ENCODE results near the gene SH3RF3.
"Not testable (repeated sequence)": the region's sequence is repeated elsewhere in the genome, so short reads cannot be mapped to it uniquely, and the experiment has no call there.

SH3RF3 gene

DNA sequence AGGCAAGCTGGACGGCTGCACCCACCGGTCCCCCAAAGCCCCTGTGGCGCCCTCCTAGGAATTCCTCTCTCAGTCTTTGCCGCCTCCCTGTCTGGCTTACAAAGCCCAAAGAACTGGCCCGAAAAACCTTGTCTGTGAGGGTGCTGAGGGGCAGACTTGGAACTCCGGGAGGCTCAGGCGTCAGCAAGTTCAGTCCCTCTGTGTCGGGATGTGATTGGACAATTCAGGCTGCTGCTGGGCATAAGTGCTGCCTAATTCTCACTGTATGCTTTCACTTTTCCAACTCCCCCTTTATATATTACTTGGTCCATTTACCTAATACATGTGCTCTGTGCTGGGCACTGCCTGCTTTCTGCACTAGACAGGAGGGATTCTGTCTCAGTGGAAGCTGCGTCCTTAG lies 20.3 kb upstream of the SH3RF3 start:
- no peak overlapping the region for H4K8ac ChIP-seq (ENCODE audit: low read depth, low read length)
- no peak overlapping the region for H3K4me2 ChIP-seq (ENCODE audit: low read length)
- no peaks in the 10 kb centered on the region for H3K79me2 ChIP-seq (ENCODE audit: control insufficient read depth, insufficient read depth, low read length)
- H3K4me3 ChIP-seq (ENCODE audit: low read length): no peak overlapping the region
- no CpG with 5 or more reads among the region's 9 CpGs for WGBS (ENCODE audit: extremely low coverage, insufficient coverage, low lambda C conversion rate)
- no peak overlapping the region for H3K27ac ChIP-seq (ENCODE audit: low read depth, low read length)
- H2BK15ac ChIP-seq (replicated peaks; ENCODE audit: low read depth): no peak overlapping the region
- H3K18ac ChIP-seq (ENCODE audit: low read length): no peak overlapping the region
- DNase-seq: no peak
- no peak overlapping the region for H2AK5ac ChIP-seq (ENCODE audit: low read length)
- H3K4me1 ChIP-seq (ENCODE audit: control insufficient read depth, low read depth, low read length): no peaks in the 10 kb centered on the region
- H3K23ac ChIP-seq (ENCODE audit: low read length): no peak overlapping the region
- no peaks in the 10 kb centered on the region for H3K27me3 ChIP-seq (ENCODE audit: insufficient read depth, low read length, poor library complexity)
- H3K4ac ChIP-seq (ENCODE audit: low read depth, low read length): no peak overlapping the region
- H2BK120ac ChIP-seq (ENCODE audit: low read depth, low read length): no peak overlapping the region
- H2BK5ac ChIP-seq (ENCODE audit: low read length): no peak overlapping the region
- H3K79me1 ChIP-seq (ENCODE audit: low read length): no peaks in the 10 kb centered on the region
- no peak overlapping the region for H4K5ac ChIP-seq (ENCODE audit: low read length)
- no peaks in the 10 kb centered on the region for H3K36me3 ChIP-seq (ENCODE audit: control insufficient read depth, insufficient read depth, low read length)
- no peak overlapping the region for H3K9ac ChIP-seq (ENCODE audit: low read length)
- H3K56ac ChIP-seq (ENCODE audit: low read length): peak overlapping the region; percentile 10

DNA sequence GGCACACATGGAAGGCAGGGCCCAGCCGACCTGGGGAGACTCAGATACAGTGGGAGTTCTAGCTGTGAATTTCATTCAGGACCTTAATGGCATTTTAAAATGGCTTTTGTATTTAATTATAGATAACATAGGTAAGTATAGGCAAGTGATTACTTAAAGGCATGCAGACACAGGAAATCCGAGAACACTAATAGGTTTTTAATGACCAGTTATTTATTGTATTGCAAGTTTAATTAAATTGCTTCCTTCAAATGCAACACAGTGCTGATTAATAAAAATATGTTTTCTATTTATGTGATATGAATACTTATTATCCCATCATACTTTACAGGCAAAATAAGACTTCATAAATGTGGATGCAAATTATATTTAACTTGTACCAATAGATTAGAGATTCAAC lies 19.7 kb upstream of the SH3RF3 start:
- no peak for DNase-seq
- no peaks in the 10 kb centered on the region for H3K4me1 ChIP-seq (ENCODE audit: control insufficient read depth, low read depth, low read length)

DNA sequence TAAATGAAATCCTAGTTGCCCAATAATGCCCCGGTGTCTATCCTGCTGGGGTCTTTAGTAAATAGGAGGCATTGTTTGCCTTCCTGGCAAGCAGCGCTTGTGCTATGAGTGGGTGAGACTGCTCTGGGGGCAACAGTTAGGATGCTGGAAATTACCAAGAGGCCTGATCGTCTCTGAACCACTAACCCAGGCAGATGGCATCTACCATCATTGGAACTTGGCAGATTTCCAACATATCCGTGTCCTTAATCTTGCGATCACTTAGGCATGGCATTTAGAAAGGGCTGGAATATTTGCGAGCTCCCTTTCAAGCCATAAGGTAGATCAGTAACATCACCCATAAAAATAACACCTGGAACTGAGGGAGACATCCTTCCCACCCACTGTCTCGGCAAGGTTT lies 18.8 kb upstream of the SH3RF3 start:
- H3K79me2 ChIP-seq (ENCODE audit: control insufficient read depth, insufficient read depth, low read length): no peaks in the 10 kb centered on the region

More for the DNA sequence above, 19.7 kb upstream of the SH3RF3 start:
- Histone ChIP-seq H3K27ac (ENCODE audit: low read depth, low read length) (no peak overlapping the region), H3K9ac (ENCODE audit: low read length) (no peak overlapping the region), H3K4me2 (ENCODE audit: low read length) (no peak overlapping the region), H2AK5ac (ENCODE audit: low read length) (no peak overlapping the region), H3K4ac (ENCODE audit: low read depth, low read length) (no peak overlapping the region), H3K79me1 (ENCODE audit: low read length) (no peaks in the 10 kb centered on the region), H3K36me3 (ENCODE audit: control insufficient read depth, insufficient read depth, low read length) (no peaks in the 10 kb centered on the region), H3K23ac (ENCODE audit: low read length) (no peak overlapping the region), H3K4me3 (ENCODE audit: low read length) (no peak overlapping the region), H2BK120ac (ENCODE audit: low read depth, low read length) (no peak overlapping the region), H3K18ac (ENCODE audit: low read length) (no peak overlapping the region), H3K56ac (ENCODE audit: low read length) (no peak overlapping the region), H4K8ac (ENCODE audit: low read depth, low read length) (no peak overlapping the region), H4K5ac (ENCODE audit: low read length) (no peak overlapping the region), H2BK5ac (ENCODE audit: low read length) (no peak overlapping the region), H2BK15ac (replicated peaks; ENCODE audit: low read depth) (no peak overlapping the region), H3K27me3 (ENCODE audit: insufficient read depth, low read length, poor library complexity) (no peaks in the 10 kb centered on the region), H3K79me2 (ENCODE audit: control insufficient read depth, insufficient read depth, low read length) (no peaks in the 10 kb centered on the region)
- WGBS (ENCODE audit: extremely low coverage, insufficient coverage, low lambda C conversion rate): no CpG with 5 or more reads among the region's 2 CpGs

DNA sequence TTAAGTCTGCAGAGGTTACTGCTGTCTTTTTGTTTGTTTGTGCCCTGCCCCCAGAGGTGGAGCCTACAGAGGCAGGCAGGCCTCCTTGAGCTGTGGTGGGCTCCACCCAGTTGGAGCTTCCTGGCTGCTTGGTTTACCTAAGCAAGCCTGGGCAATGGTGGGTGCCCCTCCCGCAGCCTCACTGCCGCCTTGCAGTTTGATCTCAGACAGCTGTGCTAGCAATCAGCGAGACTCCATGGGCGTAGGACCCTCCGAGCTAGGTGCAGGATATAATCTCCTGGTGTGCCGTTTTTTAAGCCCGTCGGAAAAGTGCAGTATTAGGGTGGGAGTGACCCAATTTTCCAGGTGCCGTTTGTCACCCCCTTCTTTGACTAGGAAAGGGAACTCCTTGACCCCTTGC lies 11.8 kb upstream of the SH3RF3 start:
- not testable (repeated sequence) for H3K4me3 ChIP-seq (ENCODE audit: low read length); H3K27ac ChIP-seq (ENCODE audit: low read depth, low read length); H3K9ac ChIP-seq (ENCODE audit: low read length); H3K56ac ChIP-seq (ENCODE audit: low read length); H2AK5ac ChIP-seq (ENCODE audit: low read length); H3K4ac ChIP-seq (ENCODE audit: low read depth, low read length); H3K23ac ChIP-seq (ENCODE audit: low read length); H3K4me2 ChIP-seq (ENCODE audit: low read length); H4K8ac ChIP-seq (ENCODE audit: low read depth, low read length); H3K4me1 ChIP-seq (ENCODE audit: control insufficient read depth, low read depth, low read length); H3K27me3 ChIP-seq (ENCODE audit: insufficient read depth, low read length, poor library complexity); H4K5ac ChIP-seq (ENCODE audit: low read length); H3K79me1 ChIP-seq (ENCODE audit: low read length); H3K79me2 ChIP-seq (ENCODE audit: control insufficient read depth, insufficient read depth, low read length); H3K18ac ChIP-seq (ENCODE audit: low read length); H2BK120ac ChIP-seq (ENCODE audit: low read depth, low read length); DNase-seq; H3K36me3 ChIP-seq (ENCODE audit: control insufficient read depth, insufficient read depth, low read length); H2BK15ac ChIP-seq (replicated peaks; ENCODE audit: low read depth); H2BK5ac ChIP-seq (ENCODE audit: low read length)
- no CpG with 5 or more reads among the region's 9 CpGs for WGBS (ENCODE audit: extremely low coverage, insufficient coverage, low lambda C conversion rate)

More for the DNA sequence above, 18.8 kb upstream of the SH3RF3 start:
- no peak overlapping the region for H3K56ac ChIP-seq (ENCODE audit: low read length)
- no peak overlapping the region for H3K18ac ChIP-seq (ENCODE audit: low read length)
- no peaks in the 10 kb centered on the region for H3K79me1 ChIP-seq (ENCODE audit: low read length)
- DNase-seq: no peak
- no peak overlapping the region for H3K9ac ChIP-seq (ENCODE audit: low read length)
- H3K4ac ChIP-seq (ENCODE audit: low read depth, low read length): no peak overlapping the region
- H2BK15ac ChIP-seq (replicated peaks; ENCODE audit: low read depth): no peak overlapping the region
- H4K8ac ChIP-seq (ENCODE audit: low read depth, low read length): no peak overlapping the region
- H3K4me3 ChIP-seq (ENCODE audit: low read length): no peak overlapping the region
- no peak overlapping the region for H2BK120ac ChIP-seq (ENCODE audit: low read depth, low read length)
- no peak overlapping the region for H2AK5ac ChIP-seq (ENCODE audit: low read length)
- H3K23ac ChIP-seq (ENCODE audit: low read length): no peak overlapping the region
- no peaks in the 10 kb centered on the region for H3K4me1 ChIP-seq (ENCODE audit: control insufficient read depth, low read depth, low read length)
- H3K36me3 ChIP-seq (ENCODE audit: control insufficient read depth, insufficient read depth, low read length): no peaks in the 10 kb centered on the region
- WGBS (ENCODE audit: extremely low coverage, insufficient coverage, low lambda C conversion rate): no CpG with 5 or more reads among the region's 7 CpGs
- no peak overlapping the region for H3K27ac ChIP-seq (ENCODE audit: low read depth, low read length)
- no peaks in the 10 kb centered on the region for H3K27me3 ChIP-seq (ENCODE audit: insufficient read depth, low read length, poor library complexity)
- no peak overlapping the region for H4K5ac ChIP-seq (ENCODE audit: low read length)
- no peak overlapping the region for H2BK5ac ChIP-seq (ENCODE audit: low read length)
- no peak overlapping the region for H3K4me2 ChIP-seq (ENCODE audit: low read length)

DNA sequence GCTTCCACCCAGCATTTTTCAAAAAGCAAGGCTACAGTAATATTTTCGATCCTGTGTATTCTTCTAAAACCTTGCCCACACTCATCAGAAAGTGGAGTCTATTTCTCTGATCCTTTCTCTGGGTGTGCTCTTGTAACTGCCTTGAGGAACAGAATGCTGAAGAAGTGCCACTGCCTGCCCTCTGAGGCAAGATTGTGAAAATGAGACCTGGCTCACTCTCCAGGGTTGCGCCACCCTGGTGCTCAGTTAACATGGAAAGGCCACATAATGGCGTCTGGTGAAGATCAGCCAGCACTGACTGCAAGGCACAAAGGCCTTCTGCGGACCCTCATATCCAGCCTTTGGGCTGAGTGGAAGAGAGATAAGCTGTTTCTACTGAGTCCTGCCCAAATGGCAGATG lies 11.2 kb upstream of the SH3RF3 start:
- H3K4ac ChIP-seq (ENCODE audit: low read depth, low read length): no peak overlapping the region
- H3K27me3 ChIP-seq (ENCODE audit: insufficient read depth, low read length, poor library complexity): no peaks in the 10 kb centered on the region
- no peak overlapping the region for H3K4me2 ChIP-seq (ENCODE audit: low read length)
- H4K8ac ChIP-seq (ENCODE audit: low read depth, low read length): no peak overlapping the region
- no peak overlapping the region for H2BK5ac ChIP-seq (ENCODE audit: low read length)
- no peak overlapping the region for H3K56ac ChIP-seq (ENCODE audit: low read length)
- H3K36me3 ChIP-seq (ENCODE audit: control insufficient read depth, insufficient read depth, low read length): no peaks in the 10 kb centered on the region
- no peak overlapping the region for H3K18ac ChIP-seq (ENCODE audit: low read length)
- no peak overlapping the region for H2AK5ac ChIP-seq (ENCODE audit: low read length)
- WGBS (ENCODE audit: extremely low coverage, insufficient coverage, low lambda C conversion rate): no CpG with 5 or more reads among the region's 4 CpGs
- no peak for DNase-seq
- no peak overlapping the region for H2BK120ac ChIP-seq (ENCODE audit: low read depth, low read length)
- no peak overlapping the region for H3K9ac ChIP-seq (ENCODE audit: low read length)
- no peaks in the 10 kb centered on the region for H3K79me2 ChIP-seq (ENCODE audit: control insufficient read depth, insufficient read depth, low read length)
- no peak overlapping the region for H2BK15ac ChIP-seq (replicated peaks; ENCODE audit: low read depth)
- H3K4me3 ChIP-seq (ENCODE audit: low read length): no peak overlapping the region
- H3K4me1 ChIP-seq (ENCODE audit: control insufficient read depth, low read depth, low read length): no peaks in the 10 kb centered on the region
- no peaks in the 10 kb centered on the region for H3K79me1 ChIP-seq (ENCODE audit: low read length)
- H4K5ac ChIP-seq (ENCODE audit: low read length): no peak overlapping the region
- H3K27ac ChIP-seq (ENCODE audit: low read depth, low read length): no peak overlapping the region
- no peak overlapping the region for H3K23ac ChIP-seq (ENCODE audit: low read length)

DNA sequence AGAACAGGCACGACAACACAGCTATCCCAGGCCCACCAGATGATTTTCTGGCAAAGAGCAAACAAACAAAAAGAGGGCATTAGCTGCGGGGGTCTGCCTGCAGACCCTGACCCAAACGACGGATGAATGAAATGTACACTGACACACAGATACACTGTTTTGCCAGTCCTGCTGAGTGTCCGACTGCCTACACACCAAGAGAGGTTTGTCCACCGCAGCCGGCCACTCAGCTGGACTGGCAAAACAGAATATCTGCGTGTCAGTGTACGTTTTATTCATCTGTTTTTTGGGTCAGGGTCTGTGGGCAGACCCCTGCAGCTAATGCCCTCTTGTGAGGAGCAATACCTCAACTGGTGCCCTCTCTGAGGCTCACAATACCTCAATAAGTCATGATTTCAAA lies 10.7 kb upstream of the SH3RF3 start:
- Histone ChIP-seq H3K56ac (ENCODE audit: low read length) (no peak overlapping the region), H3K79me2 (ENCODE audit: control insufficient read depth, insufficient read depth, low read length) (no peaks in the 10 kb centered on the region), H2BK120ac (ENCODE audit: low read depth, low read length) (no peak overlapping the region), H4K5ac (ENCODE audit: low read length) (no peak overlapping the region), H3K23ac (ENCODE audit: low read length) (no peak overlapping the region), H3K9ac (ENCODE audit: low read length) (no peak overlapping the region), H3K36me3 (ENCODE audit: control insufficient read depth, insufficient read depth, low read length) (no peaks in the 10 kb centered on the region), H2BK15ac (replicated peaks; ENCODE audit: low read depth) (no peak overlapping the region), H4K8ac (ENCODE audit: low read depth, low read length) (no peak overlapping the region), H3K79me1 (ENCODE audit: low read length) (no peaks in the 10 kb centered on the region), H2BK5ac (ENCODE audit: low read length) (no peak overlapping the region), H3K27ac (ENCODE audit: low read depth, low read length) (no peak overlapping the region), H3K4me1 (ENCODE audit: control insufficient read depth, low read depth, low read length) (no peaks in the 10 kb centered on the region), H3K18ac (ENCODE audit: low read length) (no peak overlapping the region), H3K27me3 (ENCODE audit: insufficient read depth, low read length, poor library complexity) (no peaks in the 10 kb centered on the region), H3K4me2 (ENCODE audit: low read length) (no peak overlapping the region), H3K4me3 (ENCODE audit: low read length) (no peak overlapping the region), H3K4ac (ENCODE audit: low read depth, low read length) (no peak overlapping the region), H2AK5ac (ENCODE audit: low read length) (no peak overlapping the region)
- WGBS (ENCODE audit: extremely low coverage, insufficient coverage, low lambda C conversion rate): no CpG with 5 or more reads among the region's 9 CpGs
- DNase-seq: no peak

Data from mesendoderm (in vitro differentiated cells).